Lower leg skin (tissue), 3 donors: ENCODE data around the gene PHF12.

Experiments used
- CTCF ChIP-seq, 3 donors: fragments of 450-650 bp; IDR thresholded peaks; one replicate each; pipeline ENCODE4 v1.5.1; 2016; ENCODE audit warnings: antibody characterized with exemption in 3 of 3, mild to moderate bottlenecking in 3 of 3, moderate library complexity in 2 of 3
- POLR2A ChIP-seq, 2 donors: fragments of 450-650 bp; IDR thresholded peaks; one replicate each; pipeline ENCODE4 v1.6.1; 2016 to 2017; ENCODE audit warnings: antibody characterized with exemption in 2 of 2, mild to moderate bottlenecking in 1 of 2, moderate library complexity in 1 of 2

GRCh38 chr17:28959471-28959871, 8.2 kb upstream of the PHF12 start:
- TF ChIP-seq CTCF (IDR thresholded peaks at IDR 0.05), result no peak
- no peak for TF ChIP-seq POLR2A (IDR thresholded peaks at IDR 0.05)
